Endothelial cell of umbilical vein (primary cell): ENCODE measurements around the gene PIP5K1C. TPM values are rescaled to one million over a fixed set of nuclear protein-coding genes. Genes with fewer than 3 reads are reported as not detected.

Source experiments
- BruUV-seq: library from RNA; stranded (reverse); fragments of 400-500 nt; replicated peaks from 2 replicates; lab custom pipeline; 2021; lab: Mats Ljungman, UMichigan
- CTCF ChIA-PET: fragments of 300-600, 350-600 bp; sonication (Branson Sonifier 250); formaldehyde crosslinking; loops from one replicate; lab custom pipeline; 2021; ENCODE audit warnings: antibody characterized with exemption, inconsistent platforms; lab: Charles Lee
- POLR2A ChIA-PET: fragments of 300-600, 350-600 bp; sonication (Branson Sonifier 250); formaldehyde crosslinking; loops from one replicate; lab custom pipeline; 2021; ENCODE audit warnings: antibody characterized with exemption, inconsistent platforms; lab: Charles Lee
- DNase-seq: peaks from one replicate; pipeline ENCODE4 v3.0.0-alpha.2; 2011; ENCODE audit warnings: low read depth, low spot score
- FAIRE-seq: peaks from 2 replicates; lab custom pipeline; 2011; peaks lifted over from hg19 to GRCh38; lab: Jason Lieb, UNC
- H2AFZ ChIP-seq: 2 replicates; pipeline ENCODE4 v1.6.0; 2012; ENCODE audit warnings: low read depth, low read length, control low read depth, inconsistent platforms
- H3K27ac ChIP-seq: 2 replicates; pipeline ENCODE4 v1.5.1; 2011; ENCODE audit warnings: low read depth, mild to moderate bottlenecking, control low read depth, low read length, moderate library complexity; ENCODE audit not compliant: insufficient read depth
- H3K27me3 ChIP-seq, 2 experiments: 2 replicates each; pipeline versions ENCODE4 v1.6.0 to v1.6.1; 2011; ENCODE audit warnings: low read length in 2 of 2, mixed read lengths in 1 of 2; ENCODE audit not compliant: control insufficient read depth in 2 of 2, insufficient read depth in 2 of 2
- H3K36me3 ChIP-seq, 2 experiments: 2 replicates in 1 of 2; 3 replicates in 1 of 2; pipeline ENCODE4 v1.5.1; 2011; ENCODE audit warnings: low read length in 2 of 2, mild to moderate bottlenecking in 1 of 2, moderate library complexity in 1 of 2; ENCODE audit not compliant: control insufficient read depth in 2 of 2, insufficient read depth in 2 of 2; ENCODE audit errors: extremely low read depth in 1 of 2
- H3K4me1 ChIP-seq: 3 replicates; pipeline ENCODE4 v1.5.1; 2011; ENCODE audit warnings: mild to moderate bottlenecking, low read length; ENCODE audit not compliant: control insufficient read depth, insufficient read depth; ENCODE audit errors: extremely low read depth
- H3K4me2 ChIP-seq: 2 replicates; pipeline ENCODE4 v1.6.1; 2011; ENCODE audit warnings: low read length, control low read depth, mixed read lengths; ENCODE audit not compliant: insufficient read depth
- H3K4me3 ChIP-seq, 3 experiments: fragments of 200-600 bp in 1 of 3; sonication (generic), shearing (Covaris generic) in 1 of 3; replicated peaks in 1 of 3; 2 replicates each; pipeline ENCODE4 v1.5.1; 2011 to 2016; ENCODE audit warnings: control low read depth in 3 of 3, low read length in 3 of 3, mild to moderate bottlenecking in 2 of 3, inconsistent platforms in 1 of 3, low read depth in 1 of 3, moderate library complexity in 1 of 3; ENCODE audit not compliant: insufficient read depth in 1 of 3
- H3K79me2 ChIP-seq: 2 replicates; pipeline ENCODE4 v1.6.0; 2012; ENCODE audit warnings: low read length, inconsistent platforms; ENCODE audit not compliant: control insufficient read depth, insufficient read depth
- H3K9ac ChIP-seq: replicated peaks from 2 replicates; pipeline ENCODE3; 2011; ENCODE audit warnings: low read length, control low read depth; ENCODE audit not compliant: insufficient read depth; ENCODE audit errors: extremely low read depth
- H3K9me1 ChIP-seq: replicated peaks from 3 replicates; pipeline ENCODE4 v1.6.0; 2011; ENCODE audit warnings: mild to moderate bottlenecking, low read length; ENCODE audit not compliant: control insufficient read depth, insufficient read depth; ENCODE audit errors: extremely low read depth
- H3K9me3 ChIP-seq: replicated peaks from 2 replicates; pipeline ENCODE4 v1.5.1; 2012; ENCODE audit warnings: low read length, inconsistent platforms; ENCODE audit not compliant: control insufficient read depth, insufficient read depth
- H4K20me1 ChIP-seq: replicated peaks from 2 replicates; pipeline ENCODE3; 2011; ENCODE audit warnings: mild to moderate bottlenecking, low read length; ENCODE audit not compliant: control insufficient read depth, insufficient read depth; ENCODE audit errors: extremely low read depth
- EZH2 ChIP-seq: IDR thresholded peaks from 2 replicates; pipeline ENCODE4 v1.6.1; 2012; ENCODE audit warnings: borderline replicate concordance, low read depth, mild to moderate bottlenecking, moderate library complexity, low read length, inconsistent platforms; ENCODE audit not compliant: severe bottlenecking
- FOS ChIP-seq: IDR thresholded peaks from 2 replicates; pipeline ENCODE4 v1.6.1; 2011; ENCODE audit warnings: mild to moderate bottlenecking, low read length, moderate library complexity, borderline replicate concordance; ENCODE audit not compliant: insufficient read depth
- GATA2 ChIP-seq: IDR thresholded peaks from 2 replicates; pipeline ENCODE4 v1.7.0; 2011; ENCODE audit warnings: low read depth, mild to moderate bottlenecking, moderate library complexity, mixed read lengths, low read length; ENCODE audit not compliant: insufficient read length, insufficient read depth
- JUN ChIP-seq: IDR thresholded peaks from 2 replicates; pipeline ENCODE4 v1.6.1; 2011; ENCODE audit warnings: borderline replicate concordance, low read depth; ENCODE audit not compliant: insufficient read length, insufficient read depth
- MYC ChIP-seq: IDR thresholded peaks from one replicate; pipeline ENCODE4 v1.6.1; 2011; ENCODE audit warnings: mild to moderate bottlenecking, low read depth, low read length
- POLR2A ChIP-seq: IDR thresholded peaks from 2 replicates; pipeline ENCODE4 v1.6.1; 2012; ENCODE audit warnings: low read depth, mild to moderate bottlenecking, control low read depth, low read length
- dilution Hi-C: fragments of 300-500 bp; cut with MboI; formaldehyde crosslinking; loops from one replicate; pipeline ENCODE4 v1.15.0; 2019; ENCODE audit warnings: low sequenced_read_pairs; ENCODE audit not compliant: extremely low pct_ligation_motif_present
- intact Hi-C: fragments of 100-400 bp; cut with micrococcal nuclease; formaldehyde crosslinking; loops from one replicate; pipeline ENCODE4 v1.10.0; 2022
- polyA plus RNA-seq, 4 experiments: library from polyadenylated mRNA; depleted of rRNA in 3 of 4; stranded (reverse) in 3 of 4; unstranded in 1 of 4; fragments of >200 nt; gene quantifications; 2 replicates each; pipeline versions ENCODE4 v1.2.1 to v1.2.3, GENCODE V29; 2011 to 2012; ENCODE audit warnings: missing spikeins in 1 of 4
- total RNA-seq: library from RNA; stranded (reverse); gene quantifications from 2 replicates; pipeline ENCODE4 v1.2.3, GENCODE V29; 2021
- TF ChIP-seq, protein P1 (sequence below), 2 donors: IDR thresholded peaks; 1 replicate in 1 of 2; 2 replicates in 1 of 2; pipeline ENCODE4 v1.5.1; 2011; ENCODE audit warnings: low read length in 2 of 2, mild to moderate bottlenecking in 2 of 2, moderate library complexity in 2 of 2, control low read depth in 1 of 2, inconsistent platforms in 1 of 2, low read depth in 1 of 2; ENCODE audit not compliant: insufficient read depth in 1 of 2; ENCODE audit errors: extremely low read depth in 1 of 2

The PIP5K1C gene
- total and polyA plus RNA-seq, 2 donors (not counting 3 experiments of a cell fraction or from before 2014, with no cell fraction given) = 31.6 to 79.5 TPM

- DNase-seq (no peak), FAIRE-seq (no peak)
- H3K79me2 ChIP-seq = no peaks in the 10 kb centered on the region
- H2AFZ ChIP-seq = no peak overlapping the region
- H4K20me1 ChIP-seq = no peaks in the 10 kb centered on the region
- dilution Hi-C loops = no loop called here
- H3K36me3 ChIP-seq = peaks cover 2 to 54% of the 10 kb centered on the region in 2 experiments
- POLR2A ChIA-PET = no interaction called here
- no peak overlapping the region for H3K27ac ChIP-seq
- H3K9me3 ChIP-seq = no peaks in the 10 kb centered on the region
- CTCF ChIA-PET = no interaction called here
- H3K9ac ChIP-seq = no peak overlapping the region
- H3K4me3 ChIP-seq = no peak overlapping the region
- no TSS peak for BruUV-seq
- no peaks in the 10 kb centered on the region for H3K9me1 ChIP-seq
- no peaks in the 10 kb centered on the region for H3K27me3 ChIP-seq
- H3K4me2 ChIP-seq = no peak overlapping the region
- TF ChIP-seq GATA2 (no peak), MYC (no peak), FOS (no peak), POLR2A (no peak), JUN (no peak), EZH2 (no peak)
- TF ChIP-seq, protein P1, sequence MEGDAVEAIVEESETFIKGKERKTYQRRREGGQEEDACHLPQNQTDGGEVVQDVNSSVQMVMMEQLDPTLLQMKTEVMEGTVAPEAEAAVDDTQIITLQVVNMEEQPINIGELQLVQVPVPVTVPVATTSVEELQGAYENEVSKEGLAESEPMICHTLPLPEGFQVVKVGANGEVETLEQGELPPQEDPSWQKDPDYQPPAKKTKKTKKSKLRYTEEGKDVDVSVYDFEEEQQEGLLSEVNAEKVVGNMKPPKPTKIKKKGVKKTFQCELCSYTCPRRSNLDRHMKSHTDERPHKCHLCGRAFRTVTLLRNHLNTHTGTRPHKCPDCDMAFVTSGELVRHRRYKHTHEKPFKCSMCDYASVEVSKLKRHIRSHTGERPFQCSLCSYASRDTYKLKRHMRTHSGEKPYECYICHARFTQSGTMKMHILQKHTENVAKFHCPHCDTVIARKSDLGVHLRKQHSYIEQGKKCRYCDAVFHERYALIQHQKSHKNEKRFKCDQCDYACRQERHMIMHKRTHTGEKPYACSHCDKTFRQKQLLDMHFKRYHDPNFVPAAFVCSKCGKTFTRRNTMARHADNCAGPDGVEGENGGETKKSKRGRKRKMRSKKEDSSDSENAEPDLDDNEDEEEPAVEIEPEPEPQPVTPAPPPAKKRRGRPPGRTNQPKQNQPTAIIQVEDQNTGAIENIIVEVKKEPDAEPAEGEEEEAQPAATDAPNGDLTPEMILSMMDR (IDR thresholded peaks at IDR 0.05; ENCODE audit: extremely low read depth in 1 of 2, insufficient read depth in 1 of 2, low read depth in 1 of 2, low read length in 2 of 2) = no peak
- intact Hi-C loops = no loop called here
- H3K4me1 ChIP-seq = no peaks in the 10 kb centered on the region
Observed at GRCh38 chr19:3651684-3652083, 48.6 kb downstream of the PIP5K1C start.
